CD4-positive, alpha-beta T cell (primary cell): ENCODE data around the gene CPVL. TPM values are rescaled to one million over a fixed set of nuclear protein-coding genes. Genes with fewer than 3 reads are reported as not detected.

Source experiments
- ATAC-seq: fragments of 200-7000 bp; cut with Tn5 transposase; one replicate; pipeline ENCODE4 v1.10.0; 2022; ENCODE audit warnings: mild to moderate bottlenecking; ENCODE audit not compliant: poor library complexity
- CTCF ChIA-PET: fragments of 350-600 bp; sonication (Branson Sonifier 250); formaldehyde crosslinking; loops from one replicate; lab custom pipeline; 2021; ENCODE audit warnings: antibody characterized with exemption, inconsistent platforms; lab: Charles Lee
- POLR2A ChIA-PET: fragments of 350-600 bp; sonication (Branson Sonifier 250); formaldehyde crosslinking; loops from one replicate; lab custom pipeline; 2021; ENCODE audit warnings: antibody characterized with exemption, inconsistent platforms; lab: Charles Lee
- DNase-seq, 14 experiments: peaks; one replicate each; pipeline ENCODE4 v3.0.0-alpha.2; 2013 to 2020; ENCODE audit warnings: mixed read lengths in 2 of 14
- H3K27ac ChIP-seq, 2 donors: one replicate each; pipeline versions ENCODE4 v1.5.1 to v1.7.0; 2013; ENCODE audit warnings: low read length in 2 of 2, low read depth in 1 of 2, mild to moderate bottlenecking in 1 of 2
- H3K27me3 ChIP-seq, 2 experiments: 1 replicate in 1 of 2; 2 replicates in 1 of 2; pipeline versions ENCODE4 v1.6.1 to v1.7.0; 2013; ENCODE audit warnings: low read length in 2 of 2, control low read depth in 1 of 2, mild to moderate bottlenecking in 1 of 2, moderate library complexity in 1 of 2; ENCODE audit not compliant: insufficient read depth in 2 of 2, control insufficient read depth in 1 of 2
- H3K36me3 ChIP-seq: one replicate; pipeline ENCODE4 v1.6.1; 2013; ENCODE audit warnings: low read length, control low read depth; ENCODE audit not compliant: insufficient read depth
- H3K4me1 ChIP-seq: one replicate; pipeline ENCODE4 v1.6.1; 2013; ENCODE audit warnings: low read length, control low read depth; ENCODE audit not compliant: insufficient read depth
- H3K4me3 ChIP-seq: one replicate; pipeline ENCODE4 v1.5.1; 2013; ENCODE audit warnings: mild to moderate bottlenecking, low read length, moderate library complexity
- H3K9me3 ChIP-seq, 2 experiments: 1 replicate in 1 of 2; 2 replicates in 1 of 2; pipeline versions ENCODE4 v1.6.1 to v1.7.0; 2013; ENCODE audit warnings: low read length in 2 of 2, mild to moderate bottlenecking in 2 of 2, control low read depth in 1 of 2, moderate library complexity in 1 of 2; ENCODE audit not compliant: control insufficient read depth in 1 of 2, insufficient read depth in 1 of 2
- H3K27ac Mint-ChIP-seq: one replicate; pipeline ENCODE4 v1.8.0; 2020; ENCODE audit warnings: mixed read lengths
- H3K27me3 Mint-ChIP-seq: one replicate; pipeline ENCODE4 v1.8.0; 2021; ENCODE audit warnings: mixed read lengths
- H3K36me3 Mint-ChIP-seq: one replicate; pipeline ENCODE4 v1.8.0; 2021; ENCODE audit warnings: low read depth, mixed read lengths
- H3K4me1 Mint-ChIP-seq: one replicate; pipeline ENCODE4 v1.8.0; 2021; ENCODE audit warnings: low read depth, mixed read lengths
- H3K4me3 Mint-ChIP-seq: one replicate; pipeline ENCODE4 v1.8.0; 2020; ENCODE audit warnings: mild to moderate bottlenecking, mixed read lengths
- H3K9me3 Mint-ChIP-seq: one replicate; pipeline ENCODE4 v1.8.0; 2020; ENCODE audit warnings: mixed read lengths
- CTCF ChIP-seq: fragments of 200-600 bp; IDR thresholded peaks from one replicate; pipeline ENCODE4 v1.8.0; 2022; ENCODE audit warnings: antibody characterized with exemption, mild to moderate bottlenecking
- intact Hi-C, 2 experiments: fragments of 100-400 bp; cut with DNase I in 1 of 2; cut with micrococcal nuclease in 1 of 2; formaldehyde crosslinking; loops; one replicate each; pipeline versions ENCODE4 v1.15.1 to v1.9.0; 2023 to 2025; cut with DNase I, micrococcal nuclease
- total RNA-seq, 174 experiments: library from RNA in 2 of 174; stranded (reverse) in 2 of 174; gene quantifications; one replicate each; pipeline ENCODE4 v1.2.3 and lab custom pipeline; 2021 to 2026

Gene CPVL
- total RNA-seq, 2 experiments from 2014 or later: 3.8 to 4.5 TPM

- Histone ChIP-seq H3K27me3 (peaks cover 0 to 3% of the 10 kb centered on the region in 2 experiments), H3K36me3 (no peaks in the 10 kb centered on the region), H3K9me3 (no peaks in the 10 kb centered on the region), H3K27ac (no peak overlapping the region), H3K4me1 (no peaks in the 10 kb centered on the region), H3K4me3 (no peak overlapping the region)
- intact Hi-C loops: no loop called here
- Mint-ChIP-seq H3K4me3 (no peak overlapping the region), H3K27me3 (peaks cover 6% of the 10 kb centered on the region), H3K9me3 (no peaks in the 10 kb centered on the region), H3K4me1 (peaks cover 11% of the 10 kb centered on the region), H3K27ac (no peak overlapping the region), H3K36me3 (no peaks in the 10 kb centered on the region)
- DNase-seq: peak in 3 of 14 experiments; percentile 11 to 47 (median 34)
- ATAC-seq: no peak
- no peak for TF ChIP-seq CTCF
- ChIA-PET POLR2A (no interaction called here), CTCF (no interaction called here)
These were observed 32.8 kb downstream of the CPVL start for GRCh38 chr7:29113384-29114102.

- Mint-ChIP-seq H3K4me3 (no peak overlapping the region), H3K4me1 (peaks cover 11% of the 10 kb centered on the region), H3K27ac (no peak overlapping the region), H3K27me3 (peaks cover 6% of the 10 kb centered on the region), H3K9me3 (no peaks in the 10 kb centered on the region), H3K36me3 (no peaks in the 10 kb centered on the region)
- H3K9me3 ChIP-seq: no peaks in the 10 kb centered on the region
- no peaks in the 10 kb centered on the region for H3K36me3 ChIP-seq
- H3K27me3 ChIP-seq: peaks cover 0 to 3% of the 10 kb centered on the region in 2 experiments
- ChIA-PET POLR2A (no interaction called here), CTCF (no interaction called here)
- H3K4me1 ChIP-seq: no peaks in the 10 kb centered on the region
- no peak overlapping the region for H3K4me3 ChIP-seq
- intact Hi-C loops: no loop called here
- DNase-seq (no peak), ATAC-seq (no peak)
- TF ChIP-seq CTCF: no peak
- no peak overlapping the region for H3K27ac ChIP-seq
These were observed 33.6 kb downstream of the CPVL start for GRCh38 chr7:29112721-29113120.

GRCh38 chr7:29109899-29110298, 36.4 kb downstream of the CPVL start:
- Histone ChIP-seq H3K36me3 (no peaks in the 10 kb centered on the region), H3K4me3 (no peak overlapping the region), H3K9me3 (no peaks in the 10 kb centered on the region), H3K4me1 (no peaks in the 10 kb centered on the region), H3K27me3 (peaks cover 0 to 3% of the 10 kb centered on the region in 2 experiments), H3K27ac (no peak overlapping the region)
- ChIA-PET CTCF (no interaction called here), POLR2A (no interaction called here)
- no peak for TF ChIP-seq CTCF
- no peak for ATAC-seq
- Mint-ChIP-seq H3K4me3 (no peak overlapping the region), H3K9me3 (no peaks in the 10 kb centered on the region), H3K27ac (no peak overlapping the region), H3K4me1 (peaks cover 11% of the 10 kb centered on the region), H3K27me3 (peaks cover 2% of the 10 kb centered on the region), H3K36me3 (no peaks in the 10 kb centered on the region)
- DNase-seq: peak in 3 of 14 experiments; percentile 2 to 20 (median 15)
- intact Hi-C loops: loop anchor here (5.0 kb wide), 1 partner anchor 297 kb away; no protein-coding TSS in a partner anchor
